Testis (tissue), 3 donors: ENCODE measurements around the gene TTC23. TPM values are rescaled to one million over a fixed set of nuclear protein-coding genes. Genes with fewer than 3 reads are reported as not detected.

ENCODE experiments used
- DNase-seq: peaks from one replicate; pipeline ENCODE4 v3.0.0-alpha.2; 2019
- H3K27ac ChIP-seq, 2 donors: fragments of 200-600 bp; sonication (generic); one replicate each; pipeline ENCODE4 v1.5.1; 2019
- H3K27me3 ChIP-seq: fragments of 200-600 bp; sonication (generic); one replicate; pipeline ENCODE4 v1.5.1; 2019
- H3K36me3 ChIP-seq: fragments of 200-600 bp; sonication (generic); one replicate; pipeline ENCODE4 v1.5.1; 2017; ENCODE audit warnings: low read depth; ENCODE audit errors: missing control alignments
- H3K4me1 ChIP-seq: fragments of 200-600 bp; sonication (generic); one replicate; pipeline ENCODE4 v1.5.1; 2019
- H3K4me3 ChIP-seq, 2 donors: fragments of 200-600 bp; sonication (generic); one replicate each; pipeline ENCODE4 v1.5.1; 2017 to 2019
- H3K9me3 ChIP-seq: fragments of 200-600 bp; sonication (generic); one replicate; pipeline ENCODE4 v1.5.1; 2017
- CTCF ChIP-seq, 3 experiments: fragments of 450-650 bp in 2 of 3; fragments of 200-600 bp in 1 of 3; sonication (generic) in 1 of 3; IDR thresholded peaks; one replicate each; pipeline ENCODE4 v1.5.1; 2016 to 2019; ENCODE audit warnings: antibody characterized with exemption in 3 of 3, mild to moderate bottlenecking in 2 of 3, moderate library complexity in 1 of 3
- POLR2A ChIP-seq: fragments of 450-650 bp; IDR thresholded peaks from one replicate; pipeline ENCODE4 v1.6.1; 2017; ENCODE audit warnings: antibody characterized with exemption, mild to moderate bottlenecking, moderate library complexity
- WGBS, 2 donors: methylation state at CpG; one replicate each; pipeline ENCODE4 v1.1.5; 2018; 5-methylcytosine and 5-hydroxymethylcytosine counted together
- intact Hi-C: fragments of 100-400 bp; cut with DNase I; formaldehyde crosslinking; loops from one replicate; pipeline ENCODE4 v1.15.1; 2023; ENCODE audit warnings: low total_unique reads
- polyA plus RNA-seq: library from polyadenylated mRNA; stranded (reverse); fragments of 350-450 nt; fragmentation: Illumina TruSeq; extraction: RNeasy Lipid Tissue Mini Kit (QIAGEN cat#74804); gene quantifications from one replicate; pipeline ENCODE4 v1.2.3, GENCODE V29; 2014; ENCODE audit warnings: low read depth, low replicate concordance; ENCODE audit not compliant: insufficient read depth
- total RNA-seq, 2 donors: library from RNA; depleted of rRNA; stranded (reverse); fragments of >200 nt; gene quantifications; one replicate each; pipeline ENCODE4 v1.2.3, GENCODE V29; 2016

The TTC23 gene
- total and polyA plus RNA-seq, 3 donors from 2014 or later: 26.6 to 40.5 (median 37.2) TPM

- no peak overlapping the region for H3K27ac ChIP-seq
- no peaks in the 10 kb centered on the region for H3K27me3 ChIP-seq
- no peaks in the 10 kb centered on the region for H3K36me3 ChIP-seq
- no peaks in the 10 kb centered on the region for H3K9me3 ChIP-seq
- no peak for DNase-seq
- no peak for TF ChIP-seq CTCF (IDR thresholded peaks at IDR 0.05)
- no peak for TF ChIP-seq POLR2A
- no peak overlapping the region for H3K4me3 ChIP-seq
- no peaks in the 10 kb centered on the region for H3K4me1 ChIP-seq
- intact Hi-C loops: no loop called here
- 89 to 95% methylated on average over 6 of the region's 6 CpGs for WGBS, 2 donors
Observed at GRCh38 chr15:99145778-99146177, 103.6 kb downstream of the TTC23 start.

GRCh38 chr15:99145005-99145404, 104.4 kb downstream of the TTC23 start:
- intact Hi-C loops: no loop called here
- no peak overlapping the region for H3K4me3 ChIP-seq
- TF ChIP-seq CTCF (IDR thresholded peaks at IDR 0.05): no peak
- no peak for TF ChIP-seq POLR2A
- no peaks in the 10 kb centered on the region for H3K9me3 ChIP-seq
- DNase-seq: no peak
- no peaks in the 10 kb centered on the region for H3K27me3 ChIP-seq
- H3K36me3 ChIP-seq: no peaks in the 10 kb centered on the region
- H3K27ac ChIP-seq: no peak overlapping the region
- H3K4me1 ChIP-seq: no peaks in the 10 kb centered on the region
- WGBS, 2 donors: 85 to 91% methylated on average over 10 of the region's 10 CpGs

GRCh38 chr15:99143655-99144610, 105.4 kb downstream of the TTC23 start:
- no peaks in the 10 kb centered on the region for H3K27me3 ChIP-seq
- WGBS, 2 donors: 86 to 90% methylated on average over 7 of the region's 7 CpGs
- DNase-seq: no peak
- intact Hi-C loops: no loop called here
- TF ChIP-seq POLR2A (no peak), CTCF (IDR thresholded peaks at IDR 0.05) (no peak)
- no peaks in the 10 kb centered on the region for H3K9me3 ChIP-seq
- no peaks in the 10 kb centered on the region for H3K4me1 ChIP-seq
- no peaks in the 10 kb centered on the region for H3K36me3 ChIP-seq
- no peak overlapping the region for H3K27ac ChIP-seq
- H3K4me3 ChIP-seq: no peak overlapping the region

- Histone ChIP-seq H3K27me3 (no peaks in the 10 kb centered on the region), H3K36me3 (no peaks in the 10 kb centered on the region), H3K4me1 (no peaks in the 10 kb centered on the region), H3K27ac (no peak overlapping the region), H3K9me3 (no peaks in the 10 kb centered on the region), H3K4me3 (no peak overlapping the region)
- intact Hi-C loops: no loop called here
- DNase-seq: no peak
- WGBS, 2 donors: 65 to 84% methylated on average over 3 of the region's 3 CpGs
- TF ChIP-seq CTCF (IDR thresholded peaks at IDR 0.05): no peak
- TF ChIP-seq POLR2A: no peak
Observed at GRCh38 chr15:99143242-99143641, 106.1 kb downstream of the TTC23 start.
